ENCODE measurements around the gene PARP14. TPM values are rescaled to one million over a fixed set of nuclear protein-coding genes. Genes with fewer than 3 reads are reported as not detected.

The PARP14 gene
- total RNA-seq, 1 experiment from 2014 or later, result 46.0 TPM

DNA sequence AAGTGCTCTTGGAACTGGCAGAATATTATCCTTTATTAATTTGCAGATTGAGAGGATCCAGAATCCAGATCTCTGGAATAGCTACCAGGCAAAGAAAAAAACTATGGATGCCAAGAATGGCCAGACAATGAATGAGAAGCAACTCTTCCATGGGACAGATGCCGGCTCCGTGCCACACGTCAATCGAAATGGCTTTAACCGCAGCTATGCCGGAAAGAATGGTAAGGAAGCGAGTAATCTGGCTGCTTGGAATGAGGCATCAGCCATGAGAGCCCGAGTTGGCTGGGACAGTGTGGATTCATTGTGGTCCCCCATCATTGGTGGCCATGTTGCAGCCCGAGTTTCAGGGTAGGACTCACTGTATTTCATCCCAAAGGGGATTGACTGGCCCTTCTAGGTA is 47.1 kb downstream of the PARP14 start:
- DNase-seq (ENCODE audit: low read depth, low spot score) (no peak), ATAC-seq (no peak)
- Histone ChIP-seq H3K27me3 (ENCODE audit: control insufficient read depth, insufficient read depth, low read length) (no peaks in the 10 kb centered on the region), H3K4me3 (ENCODE audit: low read depth in 2 of 2, low read length in 2 of 2) (no peak overlapping the region), H3K27ac (ENCODE audit: low read length) (no peak overlapping the region), H3K4me1 (ENCODE audit: control insufficient read depth, insufficient read depth, low read length) (no peaks in the 10 kb centered on the region), H3K9me3 (ENCODE audit: control insufficient read depth, insufficient read depth, low read depth, low read length) (no peaks in the 10 kb centered on the region), H3K36me3 (ENCODE audit: control insufficient read depth, insufficient read depth, low read length) (no peaks in the 10 kb centered on the region)
- in situ Hi-C loops (cut with HindIII; ENCODE audit: low pct_unique_long_range_greater_than_20kb, low sequenced_read_pairs) (no loop called here), intact Hi-C loops (cut with micrococcal nuclease; ENCODE audit: unreplicated experiment) (no loop called here)
- no TSS peak for BruUV-seq (replicated peaks)
- TF ChIP-seq, protein P1, sequence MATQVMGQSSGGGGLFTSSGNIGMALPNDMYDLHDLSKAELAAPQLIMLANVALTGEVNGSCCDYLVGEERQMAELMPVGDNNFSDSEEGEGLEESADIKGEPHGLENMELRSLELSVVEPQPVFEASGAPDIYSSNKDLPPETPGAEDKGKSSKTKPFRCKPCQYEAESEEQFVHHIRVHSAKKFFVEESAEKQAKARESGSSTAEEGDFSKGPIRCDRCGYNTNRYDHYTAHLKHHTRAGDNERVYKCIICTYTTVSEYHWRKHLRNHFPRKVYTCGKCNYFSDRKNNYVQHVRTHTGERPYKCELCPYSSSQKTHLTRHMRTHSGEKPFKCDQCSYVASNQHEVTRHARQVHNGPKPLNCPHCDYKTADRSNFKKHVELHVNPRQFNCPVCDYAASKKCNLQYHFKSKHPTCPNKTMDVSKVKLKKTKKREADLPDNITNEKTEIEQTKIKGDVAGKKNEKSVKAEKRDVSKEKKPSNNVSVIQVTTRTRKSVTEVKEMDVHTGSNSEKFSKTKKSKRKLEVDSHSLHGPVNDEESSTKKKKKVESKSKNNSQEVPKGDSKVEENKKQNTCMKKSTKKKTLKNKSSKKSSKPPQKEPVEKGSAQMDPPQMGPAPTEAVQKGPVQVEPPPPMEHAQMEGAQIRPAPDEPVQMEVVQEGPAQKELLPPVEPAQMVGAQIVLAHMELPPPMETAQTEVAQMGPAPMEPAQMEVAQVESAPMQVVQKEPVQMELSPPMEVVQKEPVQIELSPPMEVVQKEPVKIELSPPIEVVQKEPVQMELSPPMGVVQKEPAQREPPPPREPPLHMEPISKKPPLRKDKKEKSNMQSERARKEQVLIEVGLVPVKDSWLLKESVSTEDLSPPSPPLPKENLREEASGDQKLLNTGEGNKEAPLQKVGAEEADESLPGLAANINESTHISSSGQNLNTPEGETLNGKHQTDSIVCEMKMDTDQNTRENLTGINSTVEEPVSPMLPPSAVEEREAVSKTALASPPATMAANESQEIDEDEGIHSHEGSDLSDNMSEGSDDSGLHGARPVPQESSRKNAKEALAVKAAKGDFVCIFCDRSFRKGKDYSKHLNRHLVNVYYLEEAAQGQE (IDR thresholded peaks at IDR 0.05; ENCODE audit: insufficient read depth in 1 of 2, low read depth in 2 of 2, low read length in 1 of 2), result no peak
- TF ChIP-seq, protein P2, sequence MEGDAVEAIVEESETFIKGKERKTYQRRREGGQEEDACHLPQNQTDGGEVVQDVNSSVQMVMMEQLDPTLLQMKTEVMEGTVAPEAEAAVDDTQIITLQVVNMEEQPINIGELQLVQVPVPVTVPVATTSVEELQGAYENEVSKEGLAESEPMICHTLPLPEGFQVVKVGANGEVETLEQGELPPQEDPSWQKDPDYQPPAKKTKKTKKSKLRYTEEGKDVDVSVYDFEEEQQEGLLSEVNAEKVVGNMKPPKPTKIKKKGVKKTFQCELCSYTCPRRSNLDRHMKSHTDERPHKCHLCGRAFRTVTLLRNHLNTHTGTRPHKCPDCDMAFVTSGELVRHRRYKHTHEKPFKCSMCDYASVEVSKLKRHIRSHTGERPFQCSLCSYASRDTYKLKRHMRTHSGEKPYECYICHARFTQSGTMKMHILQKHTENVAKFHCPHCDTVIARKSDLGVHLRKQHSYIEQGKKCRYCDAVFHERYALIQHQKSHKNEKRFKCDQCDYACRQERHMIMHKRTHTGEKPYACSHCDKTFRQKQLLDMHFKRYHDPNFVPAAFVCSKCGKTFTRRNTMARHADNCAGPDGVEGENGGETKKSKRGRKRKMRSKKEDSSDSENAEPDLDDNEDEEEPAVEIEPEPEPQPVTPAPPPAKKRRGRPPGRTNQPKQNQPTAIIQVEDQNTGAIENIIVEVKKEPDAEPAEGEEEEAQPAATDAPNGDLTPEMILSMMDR (IDR thresholded peaks at IDR 0.05), result no peak
- no peak for TF ChIP-seq SIN3A (IDR thresholded peaks at IDR 0.05; ENCODE audit: borderline replicate concordance, insufficient read depth, low read depth, low read length)
- ChIA-PET CTCF (no interaction called here), POLR2A (no interaction called here)

DNA sequence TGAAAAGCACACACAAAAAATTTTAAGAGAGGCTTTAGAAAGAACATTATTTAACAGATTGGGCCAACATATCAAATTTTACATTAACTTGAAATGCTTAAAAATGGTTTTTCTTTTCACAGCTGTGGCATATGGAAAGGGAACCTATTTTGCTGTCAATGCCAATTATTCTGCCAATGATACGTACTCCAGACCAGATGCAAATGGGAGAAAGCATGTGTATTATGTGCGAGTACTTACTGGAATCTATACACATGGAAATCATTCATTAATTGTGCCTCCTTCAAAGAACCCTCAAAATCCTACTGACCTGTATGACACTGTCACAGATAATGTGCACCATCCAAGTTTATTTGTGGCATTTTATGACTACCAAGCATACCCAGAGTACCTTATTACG is 47.5 kb downstream of the PARP14 start:
- intact Hi-C loops (cut with micrococcal nuclease; ENCODE audit: unreplicated experiment) (no loop called here), in situ Hi-C loops (cut with HindIII; ENCODE audit: low pct_unique_long_range_greater_than_20kb, low sequenced_read_pairs) (no loop called here)
- H3K9me3 ChIP-seq (ENCODE audit: control insufficient read depth, insufficient read depth, low read depth, low read length), result no peaks in the 10 kb centered on the region
- no peak overlapping the region for H3K4me3 ChIP-seq (ENCODE audit: low read depth in 2 of 2, low read length in 2 of 2)
- ChIA-PET POLR2A (no interaction called here), CTCF (no interaction called here)
- TF ChIP-seq SIN3A (IDR thresholded peaks at IDR 0.05; ENCODE audit: borderline replicate concordance, insufficient read depth, low read depth, low read length) (no peak), TCF7L2 (IDR thresholded peaks at IDR 0.05; ENCODE audit: low read depth, low read length) (no peak), POLR2AphosphoS5 (IDR thresholded peaks at IDR 0.05; ENCODE audit: low read depth, low read length) (no peak)
- TF ChIP-seq, protein P2 (IDR thresholded peaks at IDR 0.05), result no peak
- TF ChIP-seq, protein P1 (IDR thresholded peaks at IDR 0.05; ENCODE audit: insufficient read depth in 1 of 2, low read depth in 2 of 2, low read length in 1 of 2), result no peak
- DNase-seq (ENCODE audit: low read depth, low spot score) (no peak), ATAC-seq (no peak)
- H3K27ac ChIP-seq (ENCODE audit: low read length), result no peak overlapping the region
- H3K27me3 ChIP-seq (ENCODE audit: control insufficient read depth, insufficient read depth, low read length), result no peaks in the 10 kb centered on the region
- no TSS peak for BruUV-seq (replicated peaks)
- H3K4me1 ChIP-seq (ENCODE audit: control insufficient read depth, insufficient read depth, low read length), result no peaks in the 10 kb centered on the region
- no peaks in the 10 kb centered on the region for H3K36me3 ChIP-seq (ENCODE audit: control insufficient read depth, insufficient read depth, low read length)

Data from Panc1 (cell line).